Liver (tissue), 9 donors: ENCODE measurements around the gene FLYWCH2. TPM values are rescaled to one million over a fixed set of nuclear protein-coding genes. Genes with fewer than 3 reads are reported as not detected.
"Not testable (repeated sequence)": the region's sequence is repeated elsewhere in the genome, so short reads cannot be mapped to it uniquely, and the experiment has no call there.

Experiments
- DNase-seq: peaks from one replicate; pipeline ENCODE4 v3.0.0-alpha.2; 2017; ENCODE audit warnings: low spot score
- H3K27ac ChIP-seq, 2 donors: one replicate each; pipeline ENCODE4 v1.7.0; 2013; ENCODE audit warnings: inconsistent platforms in 2 of 2, low read length in 2 of 2, control low read depth in 1 of 2, low read depth in 1 of 2, mild to moderate bottlenecking in 1 of 2
- H3K27me3 ChIP-seq, 4 donors: one replicate each; pipeline versions ENCODE4 v1.6.1 to v1.7.0; 2013; ENCODE audit warnings: low read length in 3 of 4, inconsistent platforms in 1 of 4, mild to moderate bottlenecking in 1 of 4, moderate library complexity in 1 of 4; ENCODE audit not compliant: control insufficient read depth in 4 of 4, insufficient read depth in 4 of 4
- H3K36me3 ChIP-seq, 4 donors: one replicate each; pipeline versions ENCODE4 v1.6.1 to v1.7.0; 2013; ENCODE audit warnings: low read length in 3 of 4, mild to moderate bottlenecking in 3 of 4, low read depth in 1 of 4, moderate library complexity in 1 of 4; ENCODE audit not compliant: control insufficient read depth in 4 of 4, insufficient read depth in 3 of 4
- H3K4me1 ChIP-seq, 4 donors: one replicate each; pipeline versions ENCODE4 v1.6.1 to v1.7.0; 2013; ENCODE audit warnings: low read length in 3 of 4, mild to moderate bottlenecking in 3 of 4, moderate library complexity in 1 of 4; ENCODE audit not compliant: control insufficient read depth in 4 of 4, insufficient read depth in 4 of 4
- H3K4me3 ChIP-seq, 3 donors: one replicate each; pipeline versions ENCODE4 v1.6.1 to v1.7.0; 2013; ENCODE audit warnings: low read length in 3 of 3, control low read depth in 1 of 3, low read depth in 1 of 3, mild to moderate bottlenecking in 1 of 3
- H3K9ac ChIP-seq, 2 donors: one replicate each; pipeline ENCODE4 v1.7.0; 2013; ENCODE audit warnings: low read length in 2 of 2, mild to moderate bottlenecking in 2 of 2, moderate library complexity in 2 of 2, control low read depth in 1 of 2, low read depth in 1 of 2
- H3K9me3 ChIP-seq, 4 donors: one replicate each; pipeline versions ENCODE4 v1.6.1 to v1.7.0; 2013; ENCODE audit warnings: low read length in 3 of 4; ENCODE audit not compliant: control insufficient read depth in 4 of 4
- FOXA2 ChIP-seq: IDR thresholded peaks from 2 replicates; pipeline ENCODE4 v1.6.1; 2016; ENCODE audit warnings: antibody characterized with exemption
- GABPA ChIP-seq, 2 donors: IDR thresholded peaks in 1 of 2; conservative IDR thresholded peaks in 1 of 2; 2 replicates each; pipeline ENCODE4 v1.6.1; 2016; ENCODE audit warnings: antibody characterized with exemption in 2 of 2, mild to moderate bottlenecking in 1 of 2, moderate library complexity in 1 of 2
- HNF4A ChIP-seq, 2 donors: conservative IDR thresholded peaks; 2 replicates each; pipeline ENCODE4 v1.6.1; 2016; ENCODE audit warnings: antibody characterized with exemption in 2 of 2, mild to moderate bottlenecking in 2 of 2
- NR2F2 ChIP-seq: IDR thresholded peaks from 2 replicates; pipeline ENCODE4 v1.6.1; 2016; ENCODE audit warnings: antibody characterized with exemption
- RAD21 ChIP-seq, 2 donors: IDR thresholded peaks; 2 replicates each; pipeline ENCODE4 v1.6.1; 2016; ENCODE audit warnings: antibody characterized with exemption in 2 of 2, mild to moderate bottlenecking in 2 of 2
- REST ChIP-seq: IDR thresholded peaks from 2 replicates; pipeline ENCODE4 v1.6.1; 2016; ENCODE audit warnings: antibody characterized with exemption, mild to moderate bottlenecking
- SP1 ChIP-seq: IDR thresholded peaks from 2 replicates; pipeline ENCODE4 v1.6.1; 2018; ENCODE audit warnings: antibody characterized with exemption, mild to moderate bottlenecking
- TAF1 ChIP-seq: conservative IDR thresholded peaks from 2 replicates; pipeline ENCODE4 v1.6.1; 2016; ENCODE audit warnings: antibody characterized with exemption, mild to moderate bottlenecking
- WGBS: extraction: QIAGEN DNeasy Blood & Tissue Kit; methylation state at CpG from one replicate; pipeline ENCODE4 v1.1.7; 2013; 5-methylcytosine and 5-hydroxymethylcytosine counted together
- polyA plus RNA-seq, 2 donors: library from polyadenylated mRNA; stranded (reverse) in 1 of 2; unstranded in 1 of 2; fragments of 200-250 nt in 1 of 2; fragments of >200 nt in 1 of 2; fragmentation: Nextera tagmentation in 1 of 2; extraction: Ambion mirVana in 1 of 2; gene quantifications; one replicate each; pipeline versions ENCODE4 v1.2.1 to v1.2.3, GENCODE V29; 2013 to 2015
- total RNA-seq, 2 donors: library from RNA; depleted of rRNA; stranded (reverse); fragments of >200 nt; gene quantifications; one replicate each; pipeline ENCODE4 v1.2.3, GENCODE V29; 2014
- TF ChIP-seq, protein P1 (sequence below): IDR thresholded peaks from 2 replicates; pipeline ENCODE4 v1.6.1; 2016; ENCODE audit warnings: antibody characterized with exemption
- TF ChIP-seq, protein P2 (sequence below): fragments of 150-350 bp; IDR thresholded peaks from 2 replicates; pipeline ENCODE4 v1.5.1; 2017; ENCODE audit warnings: improper control_type of control experiment, low read depth, low read length; ENCODE audit not compliant: missing input control
- donor health status: healthy.
- donor health status: healthy.
- donor health status: healthy.
- donor health status: healthy.
- donor health status: healthy.

The FLYWCH2 gene
- total and polyA plus RNA-seq, 4 donors = 4.9 to 21.0 (median 8.6) TPM

DNA sequence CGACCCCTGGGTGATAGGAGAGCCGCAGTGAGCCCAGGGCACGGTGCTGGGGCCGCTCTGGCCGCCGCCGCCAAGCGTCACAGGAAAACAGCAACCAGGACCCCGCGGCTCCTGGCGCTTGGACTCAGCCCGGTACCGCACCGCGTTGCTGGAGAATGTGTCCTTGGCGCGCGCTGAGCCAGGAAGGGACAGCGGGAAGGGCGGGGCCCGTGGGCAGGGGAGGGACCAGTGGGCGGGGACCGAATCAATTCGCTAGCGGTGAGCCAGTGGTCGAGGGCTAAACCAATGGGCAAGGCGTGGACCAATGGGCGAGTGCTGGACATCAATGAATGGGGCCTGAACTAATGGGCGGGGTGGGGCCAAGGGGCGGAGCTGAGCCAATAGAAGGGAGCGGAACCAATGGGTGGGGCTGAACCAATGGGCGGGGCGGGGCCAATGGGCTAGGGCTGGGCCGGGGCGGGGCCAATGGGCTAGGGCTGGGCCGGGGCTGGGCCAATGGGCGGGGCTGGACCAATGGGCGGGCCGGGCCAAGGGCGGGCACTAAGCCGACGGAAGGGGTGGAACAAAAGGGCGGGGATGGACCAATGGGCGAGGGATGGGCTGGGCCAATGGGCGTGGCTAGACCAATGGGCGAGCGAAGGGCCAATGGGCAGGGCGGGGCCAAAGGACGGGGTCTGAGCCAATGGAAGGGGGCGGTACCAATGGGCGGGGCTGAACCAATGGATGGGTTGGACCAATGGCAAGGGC, 22.4 kb downstream of the FLYWCH2 start:
- H3K4me1 ChIP-seq = peaks cover 0 to 16% (median 7%) of the 10 kb centered on the region in 4 donors
- H3K27me3 ChIP-seq = no peaks in the 10 kb centered on the region
- peak; percentile 91 for DNase-seq
- peak overlapping the region; percentile 30 to 72 (median 68) for H3K4me3 ChIP-seq
- peak; percentile 65 for TF ChIP-seq TAF1
- TF ChIP-seq REST = peak; percentile 95
- no peak for TF ChIP-seq NR2F2
- peak; percentile 92 for TF ChIP-seq SP1
- peak in 1 of 2 donors; percentile 40 for TF ChIP-seq GABPA (IDR thresholded peaks at IDR 0.05 in 1 of 2, conservative IDR thresholded peaks at IDR 0.05 in 1 of 2)
- no peak for TF ChIP-seq FOXA2
- TF ChIP-seq HNF4A (conservative IDR thresholded peaks at IDR 0.05) = peak in 1 of 2 donors; percentile 19
- H3K9me3 ChIP-seq = no peaks in the 10 kb centered on the region
- peak overlapping the region; percentile 66 to 75 for H3K27ac ChIP-seq
- 1% methylated on average over 51 of the region's 51 CpGs for WGBS
- no peak overlapping the region for H3K9ac ChIP-seq
- no peaks in the 10 kb centered on the region for H3K36me3 ChIP-seq

DNA sequence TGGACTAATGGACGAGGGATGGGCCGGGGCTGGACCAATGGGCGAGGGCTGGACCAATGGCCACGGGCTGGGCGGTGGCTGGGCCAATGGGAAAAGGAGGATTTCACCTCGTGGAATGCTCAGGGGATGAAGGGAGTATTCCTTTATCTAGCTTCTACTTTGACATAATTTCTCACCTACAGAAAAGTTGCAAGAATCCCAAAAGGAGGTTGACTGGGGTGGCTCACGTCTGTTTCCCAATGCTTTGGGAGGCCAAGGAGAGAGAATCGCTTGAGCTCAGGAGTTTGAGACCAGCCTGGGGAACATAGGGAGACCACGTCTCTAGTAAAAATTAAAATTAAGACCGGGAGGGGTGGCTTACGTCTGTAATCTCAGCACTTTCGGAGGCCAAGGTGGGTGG, 23.0 kb downstream of the FLYWCH2 start:
- WGBS = 30% methylated on average over 12 of the region's 12 CpGs
- peaks cover 0 to 17% (median 7%) of the 10 kb centered on the region in 4 donors for H3K4me1 ChIP-seq
- H3K9ac ChIP-seq = no peak overlapping the region
- TF ChIP-seq, protein P1, sequence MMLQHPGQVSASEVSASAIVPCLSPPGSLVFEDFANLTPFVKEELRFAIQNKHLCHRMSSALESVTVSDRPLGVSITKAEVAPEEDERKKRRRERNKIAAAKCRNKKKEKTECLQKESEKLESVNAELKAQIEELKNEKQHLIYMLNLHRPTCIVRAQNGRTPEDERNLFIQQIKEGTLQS = no peak
- peak; percentile 24 for TF ChIP-seq SP1
- no peak overlapping the region for H3K27ac ChIP-seq
- DNase-seq = no peak
- no peak overlapping the region for H3K4me3 ChIP-seq
- no peaks in the 10 kb centered on the region for H3K36me3 ChIP-seq
- no peaks in the 10 kb centered on the region for H3K27me3 ChIP-seq
- no peaks in the 10 kb centered on the region for H3K9me3 ChIP-seq

GRCh38 chr16:2907084-2907753, 24.2 kb downstream of the FLYWCH2 start:
- peaks cover 0 to 22% (median 11%) of the 10 kb centered on the region in 4 donors for H3K4me1 ChIP-seq
- TF ChIP-seq RAD21 (IDR thresholded peaks at IDR 0.05) = peak in 1 of 2 donors; percentile 48
- TF ChIP-seq, protein P2, sequence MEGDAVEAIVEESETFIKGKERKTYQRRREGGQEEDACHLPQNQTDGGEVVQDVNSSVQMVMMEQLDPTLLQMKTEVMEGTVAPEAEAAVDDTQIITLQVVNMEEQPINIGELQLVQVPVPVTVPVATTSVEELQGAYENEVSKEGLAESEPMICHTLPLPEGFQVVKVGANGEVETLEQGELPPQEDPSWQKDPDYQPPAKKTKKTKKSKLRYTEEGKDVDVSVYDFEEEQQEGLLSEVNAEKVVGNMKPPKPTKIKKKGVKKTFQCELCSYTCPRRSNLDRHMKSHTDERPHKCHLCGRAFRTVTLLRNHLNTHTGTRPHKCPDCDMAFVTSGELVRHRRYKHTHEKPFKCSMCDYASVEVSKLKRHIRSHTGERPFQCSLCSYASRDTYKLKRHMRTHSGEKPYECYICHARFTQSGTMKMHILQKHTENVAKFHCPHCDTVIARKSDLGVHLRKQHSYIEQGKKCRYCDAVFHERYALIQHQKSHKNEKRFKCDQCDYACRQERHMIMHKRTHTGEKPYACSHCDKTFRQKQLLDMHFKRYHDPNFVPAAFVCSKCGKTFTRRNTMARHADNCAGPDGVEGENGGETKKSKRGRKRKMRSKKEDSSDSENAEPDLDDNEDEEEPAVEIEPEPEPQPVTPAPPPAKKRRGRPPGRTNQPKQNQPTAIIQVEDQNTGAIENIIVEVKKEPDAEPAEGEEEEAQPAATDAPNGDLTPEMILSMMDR = peak; percentile 32
- not testable (repeated sequence) for H3K27me3 ChIP-seq, H3K27ac ChIP-seq, H3K4me3 ChIP-seq, DNase-seq, H3K9ac ChIP-seq, H3K36me3 ChIP-seq, H3K9me3 ChIP-seq
- WGBS = 25% methylated on average over 17 of the region's 17 CpGs
